ENCODE results near the gene GPC5. TPM values are rescaled to one million over a fixed set of nuclear protein-coding genes. Genes with fewer than 3 reads are reported as not detected.

GPC5 gene
- total and polyA plus RNA-seq, 2 donors = 0.06 to 5.0 TPM

GRCh38 chr13:92354583-92354982, 956.2 kb downstream of the GPC5 start:
- DNase-seq (ENCODE audit: extremely low spot score) = no peak
- H3K36me3 ChIP-seq (ENCODE audit: insufficient read depth) = no peaks in the 10 kb centered on the region
- WGBS = 67% methylated on average over 1 of the region's 1 CpG
- H3K27ac ChIP-seq (ENCODE audit: low read depth) = no peak overlapping the region
- H3K4me3 ChIP-seq (ENCODE audit: low read depth, low read length) = no peak overlapping the region
- no peaks in the 10 kb centered on the region for H3K4me1 ChIP-seq (ENCODE audit: insufficient read depth)

GRCh38 chr13:92355213-92355612, 956.8 kb downstream of the GPC5 start:
- DNase-seq (ENCODE audit: extremely low spot score) = no peak
- Histone ChIP-seq H3K27ac (ENCODE audit: low read depth) (no peak overlapping the region), H3K4me1 (ENCODE audit: insufficient read depth) (no peaks in the 10 kb centered on the region), H3K36me3 (ENCODE audit: insufficient read depth) (no peaks in the 10 kb centered on the region), H3K4me3 (ENCODE audit: low read depth, low read length) (no peak overlapping the region)
- WGBS = 53% methylated on average over 1 of the region's 1 CpG

- 18% methylated on average over 2 of the region's 2 CpGs for WGBS
- no peak for DNase-seq (ENCODE audit: extremely low spot score)
- no peak overlapping the region for H3K27ac ChIP-seq (ENCODE audit: low read depth)
These were observed 964.3 kb downstream of the GPC5 start for GRCh38 chr13:92362717-92363116.

GRCh38 chr13:92365904-92366303, 967.5 kb downstream of the GPC5 start:
- Histone ChIP-seq H3K36me3 (ENCODE audit: insufficient read depth) (no peaks in the 10 kb centered on the region), H3K27ac (ENCODE audit: low read depth) (no peak overlapping the region), H3K4me3 (ENCODE audit: low read depth, low read length) (no peak overlapping the region), H3K4me1 (ENCODE audit: insufficient read depth) (no peaks in the 10 kb centered on the region)
- DNase-seq (ENCODE audit: extremely low spot score) = no peak

More at GRCh38 chr13:92362717-92363116, 964.3 kb downstream of the GPC5 start:
- H3K36me3 ChIP-seq (ENCODE audit: insufficient read depth) = no peaks in the 10 kb centered on the region
- no peak overlapping the region for H3K4me3 ChIP-seq (ENCODE audit: low read depth, low read length)
- no peaks in the 10 kb centered on the region for H3K4me1 ChIP-seq (ENCODE audit: insufficient read depth)

GRCh38 chr13:92377396-92377795, 979.0 kb downstream of the GPC5 start:
- H3K4me1 ChIP-seq (ENCODE audit: insufficient read depth) = no peaks in the 10 kb centered on the region
- no peak overlapping the region for H3K4me3 ChIP-seq (ENCODE audit: low read depth, low read length)
- 87% methylated on average over 1 of the region's 1 CpG for WGBS
- H3K36me3 ChIP-seq (ENCODE audit: insufficient read depth) = no peaks in the 10 kb centered on the region
- DNase-seq (ENCODE audit: extremely low spot score) = no peak
- H3K27ac ChIP-seq (ENCODE audit: low read depth) = no peak overlapping the region

- no peaks in the 10 kb centered on the region for H3K36me3 ChIP-seq (ENCODE audit: insufficient read depth)
- no peak overlapping the region for H3K27ac ChIP-seq (ENCODE audit: low read depth)
- no peaks in the 10 kb centered on the region for H3K4me1 ChIP-seq (ENCODE audit: insufficient read depth)
- 56% methylated on average over 3 of the region's 3 CpGs for WGBS
- no peak for DNase-seq (ENCODE audit: extremely low spot score)
- H3K4me3 ChIP-seq (ENCODE audit: low read depth, low read length) = no peak overlapping the region
These were observed 981.0 kb downstream of the GPC5 start for GRCh38 chr13:92379371-92379770.

- WGBS = 78% methylated on average over 5 of the region's 5 CpGs
- Histone ChIP-seq H3K4me1 (ENCODE audit: insufficient read depth) (no peaks in the 10 kb centered on the region), H3K4me3 (ENCODE audit: low read depth, low read length) (no peak overlapping the region), H3K36me3 (ENCODE audit: insufficient read depth) (no peaks in the 10 kb centered on the region), H3K27ac (ENCODE audit: low read depth) (no peak overlapping the region)
- DNase-seq (ENCODE audit: extremely low spot score) = no peak
These were observed 986.0 kb downstream of the GPC5 start for GRCh38 chr13:92384410-92384809.

GRCh38 chr13:92387245-92387644, 988.8 kb downstream of the GPC5 start:
- 82% methylated on average over 8 of the region's 8 CpGs for WGBS

GRCh38 chr13:92390217-92390616, 991.8 kb downstream of the GPC5 start:
- no peak for DNase-seq (ENCODE audit: extremely low spot score)
- H3K4me3 ChIP-seq (ENCODE audit: low read depth, low read length) = no peak overlapping the region
- no peaks in the 10 kb centered on the region for H3K36me3 ChIP-seq (ENCODE audit: insufficient read depth)
- H3K27ac ChIP-seq (ENCODE audit: low read depth) = no peak overlapping the region
- no peaks in the 10 kb centered on the region for H3K4me1 ChIP-seq (ENCODE audit: insufficient read depth)
- WGBS = 17% methylated on average over 4 of the region's 4 CpGs

More at GRCh38 chr13:92387245-92387644, 988.8 kb downstream of the GPC5 start:
- no peaks in the 10 kb centered on the region for H3K4me1 ChIP-seq (ENCODE audit: insufficient read depth)
- H3K36me3 ChIP-seq (ENCODE audit: insufficient read depth) = no peaks in the 10 kb centered on the region
- DNase-seq (ENCODE audit: extremely low spot score) = no peak
- no peak overlapping the region for H3K27ac ChIP-seq (ENCODE audit: low read depth)
- H3K4me3 ChIP-seq (ENCODE audit: low read depth, low read length) = no peak overlapping the region

GRCh38 chr13:92403606-92404005, 1005.2 kb downstream of the GPC5 start:
- DNase-seq (ENCODE audit: extremely low spot score) = no peak
- Histone ChIP-seq H3K27ac (ENCODE audit: low read depth) (no peak overlapping the region), H3K4me1 (ENCODE audit: insufficient read depth) (no peaks in the 10 kb centered on the region), H3K4me3 (ENCODE audit: low read depth, low read length) (no peak overlapping the region), H3K36me3 (ENCODE audit: insufficient read depth) (no peaks in the 10 kb centered on the region)
- WGBS = 92% methylated on average over 3 of the region's 3 CpGs

GRCh38 chr13:92407858-92408257, 1009.4 kb downstream of the GPC5 start:
- Histone ChIP-seq H3K27ac (ENCODE audit: low read depth) (no peak overlapping the region), H3K36me3 (ENCODE audit: insufficient read depth) (no peaks in the 10 kb centered on the region), H3K4me1 (ENCODE audit: insufficient read depth) (no peaks in the 10 kb centered on the region), H3K4me3 (ENCODE audit: low read depth, low read length) (no peak overlapping the region)
- 91% methylated on average over 7 of the region's 7 CpGs for WGBS
- no peak for DNase-seq (ENCODE audit: extremely low spot score)

- Histone ChIP-seq H3K36me3 (ENCODE audit: insufficient read depth) (no peaks in the 10 kb centered on the region), H3K27ac (ENCODE audit: low read depth) (no peak overlapping the region), H3K4me1 (ENCODE audit: insufficient read depth) (no peaks in the 10 kb centered on the region), H3K4me3 (ENCODE audit: low read depth, low read length) (no peak overlapping the region)
- 44% methylated on average over 3 of the region's 3 CpGs for WGBS
- DNase-seq (ENCODE audit: extremely low spot score) = no peak
These were observed 1014.1 kb downstream of the GPC5 start for GRCh38 chr13:92412481-92412880.

- 65% methylated on average over 1 of the region's 1 CpG for WGBS
These were observed 1014.6 kb downstream of the GPC5 start for GRCh38 chr13:92412996-92413395.

GRCh38 chr13:92413452-92413851, 1015.0 kb downstream of the GPC5 start:
- H3K4me1 ChIP-seq (ENCODE audit: insufficient read depth) = no peaks in the 10 kb centered on the region
- no peak for DNase-seq (ENCODE audit: extremely low spot score)
- no peak overlapping the region for H3K27ac ChIP-seq (ENCODE audit: low read depth)
- no peak overlapping the region for H3K4me3 ChIP-seq (ENCODE audit: low read depth, low read length)
- no peaks in the 10 kb centered on the region for H3K36me3 ChIP-seq (ENCODE audit: insufficient read depth)
- 38% methylated on average over 3 of the region's 3 CpGs for WGBS

More at GRCh38 chr13:92412996-92413395, 1014.6 kb downstream of the GPC5 start:
- Histone ChIP-seq H3K4me1 (ENCODE audit: insufficient read depth) (no peaks in the 10 kb centered on the region), H3K4me3 (ENCODE audit: low read depth, low read length) (no peak overlapping the region), H3K36me3 (ENCODE audit: insufficient read depth) (no peaks in the 10 kb centered on the region), H3K27ac (ENCODE audit: low read depth) (no peak overlapping the region)
- DNase-seq (ENCODE audit: extremely low spot score) = no peak

GRCh38 chr13:92414851-92415250, 1016.4 kb downstream of the GPC5 start:
- Histone ChIP-seq H3K4me3 (ENCODE audit: low read depth, low read length) (no peak overlapping the region), H3K27ac (ENCODE audit: low read depth) (no peak overlapping the region), H3K36me3 (ENCODE audit: insufficient read depth) (no peaks in the 10 kb centered on the region), H3K4me1 (ENCODE audit: insufficient read depth) (no peaks in the 10 kb centered on the region)
- DNase-seq (ENCODE audit: extremely low spot score) = no peak
- 94% methylated on average over 4 of the region's 4 CpGs for WGBS
